HepG2 (cell line): ENCODE data around the gene IGF2BP1. TPM values are rescaled to one million over a fixed set of nuclear protein-coding genes. Genes with fewer than 3 reads are reported as not detected.

Source experiments
- TOPORS ChIP-seq: sonication (generic); formaldehyde crosslinking; IDR thresholded peaks from 2 replicates; pipeline ENCODE4 v1.8.0; 2023; ENCODE audit warnings: mild to moderate bottlenecking, missing genetic modification reagents
- ZNF562 ChIP-seq: sonication (generic); formaldehyde crosslinking; IDR thresholded peaks from 2 replicates; pipeline ENCODE4 v1.8.0; 2022; ENCODE audit warnings: missing genetic modification reagents, borderline replicate concordance
- ZNF577 ChIP-seq: sonication (generic); formaldehyde crosslinking; IDR thresholded peaks from 2 replicates; pipeline ENCODE4 v1.4.0; 2020; ENCODE audit warnings: mild to moderate bottlenecking, low read depth, missing genetic modification reagents, borderline replicate concordance
- polyA plus RNA-seq, 8 experiments: library from polyadenylated mRNA; depleted of rRNA in 3 of 8; stranded (reverse) in 7 of 8; unstranded in 1 of 8; fragments of >200 nt; fragmentation: Illumina TruSeq in 4 of 8; extraction: Trizol in 4 of 8; gene quantifications; 2 replicates each; pipeline versions ENCODE4 v1.2.1 to v1.2.3, GENCODE V29; 2011 to 2016; ENCODE audit warnings: low read depth in 4 of 8, missing spikeins in 1 of 8, mixed read lengths in 1 of 8; ENCODE audit not compliant: insufficient read depth in 1 of 8
- total RNA-seq, 5 experiments: library from RNA; depleted of rRNA; stranded (reverse); fragments of >200 nt; fragmentation: Illumina TruSeq; extraction: Trizol; gene quantifications; 2 replicates each; pipeline ENCODE4 v1.2.3, GENCODE V29; 2016; ENCODE audit warnings: low read depth in 1 of 5
- TF ChIP-seq, protein P1 (sequence below): sonication (generic); formaldehyde crosslinking; IDR thresholded peaks from 2 replicates; pipeline ENCODE4 v1.5.1; 2020; ENCODE audit warnings: mild to moderate bottlenecking, missing genetic modification reagents, borderline replicate concordance
- TF ChIP-seq, protein P2 (sequence below): sonication (generic); formaldehyde crosslinking; IDR thresholded peaks from 2 replicates; pipeline ENCODE4 v1.9.0; 2021; ENCODE audit warnings: missing genetic modification reagents, borderline replicate concordance
- TF ChIP-seq, protein P3 (sequence below): sonication (generic); formaldehyde crosslinking; IDR thresholded peaks from 2 replicates; pipeline ENCODE4 v1.8.1; 2023; ENCODE audit warnings: mild to moderate bottlenecking, missing genetic modification reagents, borderline replicate concordance

Gene IGF2BP1
- total and polyA plus RNA-seq, 2 of the 13 experiments (the other 11 are each of a cell fraction or from before 2014, with no cell fraction given), result 29.7 to 75.1 TPM

DNA sequence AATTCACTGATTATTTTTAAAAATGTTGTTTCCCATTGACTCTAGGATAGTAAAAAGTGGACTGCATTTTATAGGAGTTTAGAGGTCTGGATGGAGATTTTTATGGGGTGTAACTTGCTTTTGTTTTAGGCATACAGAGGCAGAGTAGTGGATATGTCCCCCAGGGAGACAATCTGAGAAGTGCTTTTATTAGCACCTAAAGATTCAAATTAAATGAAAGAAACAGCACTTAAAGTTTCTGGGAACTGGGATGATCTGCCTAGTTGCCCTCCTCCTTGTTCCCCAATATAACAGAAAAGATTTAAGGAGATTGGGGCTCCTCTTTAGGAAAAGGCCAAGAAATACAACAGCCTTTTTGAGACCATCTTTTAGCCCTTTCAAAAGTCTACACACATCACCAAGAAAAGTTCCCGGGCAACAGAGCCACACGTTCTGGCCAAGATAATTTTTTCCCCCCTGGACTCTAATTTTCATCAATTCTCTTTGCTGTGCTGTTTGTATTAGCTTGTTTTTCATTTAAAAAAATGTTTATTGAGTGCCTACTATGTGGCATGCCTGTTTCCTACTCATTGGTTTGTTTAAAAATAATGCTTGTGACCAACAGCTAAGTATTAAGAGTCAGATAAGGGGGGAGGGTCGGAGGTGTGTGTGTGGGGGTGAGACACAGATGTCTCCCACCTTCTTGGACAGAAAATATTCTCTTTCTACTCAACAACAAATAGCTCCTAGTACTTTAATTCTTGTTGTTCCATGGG, 2.5 kb upstream of the IGF2BP1 start (continued):
- TF ChIP-seq, protein P1, sequence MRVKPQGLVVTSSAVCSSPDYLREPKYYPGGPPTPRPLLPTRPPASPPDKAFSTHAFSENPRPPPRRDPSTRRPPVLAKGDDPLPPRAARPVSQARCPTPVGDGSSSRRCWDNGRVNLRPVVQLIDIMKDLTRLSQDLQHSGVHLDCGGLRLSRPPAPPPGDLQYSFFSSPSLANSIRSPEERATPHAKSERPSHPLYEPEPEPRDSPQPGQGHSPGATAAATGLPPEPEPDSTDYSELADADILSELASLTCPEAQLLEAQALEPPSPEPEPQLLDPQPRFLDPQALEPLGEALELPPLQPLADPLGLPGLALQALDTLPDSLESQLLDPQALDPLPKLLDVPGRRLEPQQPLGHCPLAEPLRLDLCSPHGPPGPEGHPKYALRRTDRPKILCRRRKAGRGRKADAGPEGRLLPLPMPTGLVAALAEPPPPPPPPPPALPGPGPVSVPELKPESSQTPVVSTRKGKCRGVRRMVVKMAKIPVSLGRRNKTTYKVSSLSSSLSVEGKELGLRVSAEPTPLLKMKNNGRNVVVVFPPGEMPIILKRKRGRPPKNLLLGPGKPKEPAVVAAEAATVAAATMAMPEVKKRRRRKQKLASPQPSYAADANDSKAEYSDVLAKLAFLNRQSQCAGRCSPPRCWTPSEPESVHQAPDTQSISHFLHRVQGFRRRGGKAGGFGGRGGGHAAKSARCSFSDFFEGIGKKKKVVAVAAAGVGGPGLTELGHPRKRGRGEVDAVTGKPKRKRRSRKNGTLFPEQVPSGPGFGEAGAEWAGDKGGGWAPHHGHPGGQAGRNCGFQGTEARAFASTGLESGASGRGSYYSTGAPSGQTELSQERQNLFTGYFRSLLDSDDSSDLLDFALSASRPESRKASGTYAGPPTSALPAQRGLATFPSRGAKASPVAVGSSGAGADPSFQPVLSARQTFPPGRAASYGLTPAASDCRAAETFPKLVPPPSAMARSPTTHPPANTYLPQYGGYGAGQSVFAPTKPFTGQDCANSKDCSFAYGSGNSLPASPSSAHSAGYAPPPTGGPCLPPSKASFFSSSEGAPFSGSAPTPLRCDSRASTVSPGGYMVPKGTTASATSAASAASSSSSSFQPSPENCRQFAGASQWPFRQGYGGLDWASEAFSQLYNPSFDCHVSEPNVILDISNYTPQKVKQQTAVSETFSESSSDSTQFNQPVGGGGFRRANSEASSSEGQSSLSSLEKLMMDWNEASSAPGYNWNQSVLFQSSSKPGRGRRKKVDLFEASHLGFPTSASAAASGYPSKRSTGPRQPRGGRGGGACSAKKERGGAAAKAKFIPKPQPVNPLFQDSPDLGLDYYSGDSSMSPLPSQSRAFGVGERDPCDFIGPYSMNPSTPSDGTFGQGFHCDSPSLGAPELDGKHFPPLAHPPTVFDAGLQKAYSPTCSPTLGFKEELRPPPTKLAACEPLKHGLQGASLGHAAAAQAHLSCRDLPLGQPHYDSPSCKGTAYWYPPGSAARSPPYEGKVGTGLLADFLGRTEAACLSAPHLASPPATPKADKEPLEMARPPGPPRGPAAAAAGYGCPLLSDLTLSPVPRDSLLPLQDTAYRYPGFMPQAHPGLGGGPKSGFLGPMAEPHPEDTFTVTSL, result peak; percentile 11; the same call in 1 of the 2 replicates
- TF ChIP-seq ZNF577 (CRISPR knock-in tag) (no peak), ZNF562 (CRISPR knock-in tag) (no peak), TOPORS (CRISPR knock-in tag) (no peak)
- TF ChIP-seq, protein P2, sequence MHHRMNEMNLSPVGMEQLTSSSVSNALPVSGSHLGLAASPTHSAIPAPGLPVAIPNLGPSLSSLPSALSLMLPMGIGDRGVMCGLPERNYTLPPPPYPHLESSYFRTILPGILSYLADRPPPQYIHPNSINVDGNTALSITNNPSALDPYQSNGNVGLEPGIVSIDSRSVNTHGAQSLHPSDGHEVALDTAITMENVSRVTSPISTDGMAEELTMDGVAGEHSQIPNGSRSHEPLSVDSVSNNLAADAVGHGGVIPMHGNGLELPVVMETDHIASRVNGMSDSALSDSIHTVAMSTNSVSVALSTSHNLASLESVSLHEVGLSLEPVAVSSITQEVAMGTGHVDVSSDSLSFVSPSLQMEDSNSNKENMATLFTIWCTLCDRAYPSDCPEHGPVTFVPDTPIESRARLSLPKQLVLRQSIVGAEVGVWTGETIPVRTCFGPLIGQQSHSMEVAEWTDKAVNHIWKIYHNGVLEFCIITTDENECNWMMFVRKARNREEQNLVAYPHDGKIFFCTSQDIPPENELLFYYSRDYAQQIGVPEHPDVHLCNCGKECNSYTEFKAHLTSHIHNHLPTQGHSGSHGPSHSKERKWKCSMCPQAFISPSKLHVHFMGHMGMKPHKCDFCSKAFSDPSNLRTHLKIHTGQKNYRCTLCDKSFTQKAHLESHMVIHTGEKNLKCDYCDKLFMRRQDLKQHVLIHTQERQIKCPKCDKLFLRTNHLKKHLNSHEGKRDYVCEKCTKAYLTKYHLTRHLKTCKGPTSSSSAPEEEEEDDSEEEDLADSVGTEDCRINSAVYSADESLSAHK (CRISPR knock-in tag), result no peak
- TF ChIP-seq, protein P3, sequence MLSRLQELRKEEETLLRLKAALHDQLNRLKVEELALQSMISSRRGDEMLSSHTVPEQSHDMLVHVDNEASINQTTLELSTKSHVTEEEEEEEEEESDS, result 0 out of 2 replicates have a peak, but pooled peaks have one; percentile 32
